CD4-positive, alpha-beta T cell treated with Interleukin-15 for 4 hours (primary cell): ENCODE data around the gene PNPLA8.
"Not testable (repeated sequence)": the region's sequence is repeated elsewhere in the genome, so short reads cannot be mapped to it uniquely, and the experiment has no call there.

Experiments
- DNase-seq: peaks from one replicate; pipeline ENCODE4 v3.0.0-alpha.2; 2020; ENCODE audit warnings: low spot score

PNPLA8 gene

DNA sequence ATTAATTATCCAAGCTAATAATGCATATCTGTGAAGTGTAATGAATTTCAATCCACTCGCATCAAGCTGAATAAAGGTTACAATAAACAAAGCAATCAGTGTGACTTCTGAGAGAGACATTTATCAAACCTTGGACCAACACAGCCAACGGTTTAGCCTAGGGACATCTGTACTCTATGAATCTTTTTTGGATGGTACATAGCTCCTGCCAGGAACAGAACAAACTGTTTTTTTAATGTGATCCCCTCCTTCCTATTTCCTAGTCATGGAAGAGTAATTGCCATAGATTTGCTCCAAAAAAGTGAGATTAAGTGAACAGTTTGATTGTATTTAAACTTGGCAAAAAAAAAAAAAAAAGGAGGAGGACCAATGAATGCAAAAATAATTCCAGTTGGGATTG, 58.5 kb downstream of the PNPLA8 start:
- no peak for DNase-seq

DNA sequence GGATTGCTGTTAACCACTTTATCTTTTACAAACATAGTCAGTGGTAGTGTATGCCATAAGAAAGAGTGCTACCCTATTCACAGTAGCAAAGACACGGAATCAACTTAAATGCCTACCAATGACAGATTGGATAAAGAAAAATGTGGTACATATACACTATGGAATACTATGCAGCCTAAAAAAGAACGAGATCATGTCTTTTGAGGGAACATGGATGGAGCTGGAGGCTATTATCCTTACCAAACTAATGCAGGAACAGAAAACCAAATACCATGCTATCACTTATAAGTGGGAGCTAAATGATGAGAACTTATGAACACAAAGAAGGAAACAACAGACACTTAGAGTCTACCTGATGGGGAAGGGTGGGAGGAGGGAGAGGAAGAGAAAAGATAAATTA, 59.6 kb downstream of the PNPLA8 start:
- DNase-seq, result not testable (repeated sequence)

DNA sequence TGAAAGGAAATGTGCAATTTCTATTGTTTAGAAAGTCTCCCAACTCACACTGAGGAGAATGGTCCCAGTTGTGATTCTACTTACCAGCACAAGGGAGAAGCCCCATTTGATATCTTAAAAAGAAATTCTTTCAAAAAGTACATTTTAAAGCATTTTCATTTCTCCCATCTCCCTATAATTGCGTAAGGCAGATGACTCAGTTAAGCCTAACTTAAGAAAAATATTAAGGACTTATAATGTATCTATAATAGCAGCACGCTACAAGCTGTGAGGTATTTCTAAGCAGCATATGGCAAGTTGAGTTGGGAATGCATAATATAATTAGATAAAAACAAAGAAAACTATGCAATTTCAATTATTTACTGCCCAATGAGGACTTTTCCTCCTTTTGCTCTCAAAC, 61.2 kb downstream of the PNPLA8 start:
- no peak for DNase-seq

DNA sequence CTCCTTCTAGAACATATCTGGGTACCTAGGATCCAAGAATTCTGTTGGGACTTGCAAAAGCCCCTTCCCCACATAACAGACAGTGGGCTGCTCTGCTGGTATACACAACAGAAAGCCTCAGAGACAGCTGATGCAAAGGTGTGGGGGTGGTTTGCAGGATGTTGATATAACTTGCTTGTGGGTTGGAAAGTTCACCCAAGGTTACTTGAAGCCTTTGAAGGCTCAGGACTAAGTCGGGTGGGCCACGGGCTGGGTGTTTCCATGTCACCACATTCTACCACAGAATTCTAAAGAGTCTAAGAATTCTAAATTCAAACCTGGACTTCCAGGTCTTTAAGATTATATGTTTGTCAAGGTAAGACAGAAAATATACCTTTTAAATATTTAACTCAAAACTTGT, 62.3 kb downstream of the PNPLA8 start:
- no peak for DNase-seq

DNA sequence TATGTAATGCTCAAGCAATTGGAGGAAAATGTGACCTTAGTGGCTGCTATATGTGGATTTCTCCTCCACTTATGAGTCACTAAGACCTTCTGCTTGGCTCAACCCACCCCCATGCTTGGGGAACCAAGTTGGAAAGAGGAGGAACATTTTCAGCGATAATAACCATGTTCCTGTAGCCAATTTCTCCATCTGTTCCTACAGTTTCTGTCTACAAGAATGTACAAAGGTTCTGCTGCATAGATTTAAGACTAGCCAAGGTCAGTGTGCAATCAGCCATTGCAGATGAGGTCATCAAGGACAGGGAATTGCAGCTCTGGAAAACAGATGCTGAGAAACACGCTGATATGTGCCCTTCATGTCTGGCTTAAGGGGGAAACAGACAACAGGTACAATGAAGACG, 64.1 kb downstream of the PNPLA8 start:
- no peak for DNase-seq

DNA sequence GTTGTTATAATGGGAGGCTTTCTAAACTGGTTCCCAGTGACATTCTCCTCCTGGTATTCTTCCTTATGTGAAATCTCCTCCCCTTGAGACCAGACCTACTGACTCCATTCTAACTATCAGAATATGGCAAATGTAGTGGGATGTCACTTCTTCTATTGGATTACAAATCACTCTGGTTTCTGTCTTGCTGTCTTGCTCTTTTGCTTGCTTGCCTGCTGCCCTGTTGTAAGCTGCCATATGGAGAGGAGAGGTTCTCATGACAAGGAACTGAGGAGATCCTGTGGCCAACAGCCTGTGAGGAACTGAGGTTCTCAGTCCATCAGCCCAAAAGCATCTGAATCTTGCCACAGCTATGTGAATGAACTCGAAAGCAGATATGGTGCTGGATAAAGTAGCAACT, 65.0 kb downstream of the PNPLA8 start:
- DNase-seq, result no peak

DNA sequence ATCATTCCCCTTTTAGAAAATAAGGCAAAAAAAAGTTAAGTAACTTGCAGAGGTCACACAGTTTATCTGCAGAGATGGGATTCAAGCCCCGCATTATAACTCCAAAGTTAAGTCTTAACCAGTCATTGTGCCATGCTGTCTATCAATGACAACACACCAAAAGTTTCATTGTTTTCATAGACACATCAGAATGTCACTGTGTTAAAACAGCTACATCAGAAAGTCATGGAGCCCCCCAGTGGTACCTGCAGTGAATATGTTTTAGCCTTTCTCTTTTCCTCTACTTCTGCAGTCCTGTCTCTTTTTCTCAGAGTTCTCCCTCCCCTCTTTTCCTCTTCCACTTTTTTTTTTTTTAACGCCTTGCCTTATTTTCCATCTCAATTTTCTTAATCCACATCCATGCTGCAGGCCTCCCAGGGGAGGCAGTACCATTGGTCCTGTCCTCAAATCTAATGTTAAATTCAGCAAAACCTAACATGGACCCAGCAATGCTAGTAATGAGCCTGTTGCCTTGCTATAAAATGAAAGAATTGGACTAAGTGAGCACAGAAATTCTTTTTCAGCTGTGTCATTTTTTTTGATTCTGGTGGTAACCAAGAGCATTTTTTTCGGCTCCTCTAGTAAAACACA, 65.9 kb downstream of the PNPLA8 start:
- no peak for DNase-seq

DNA sequence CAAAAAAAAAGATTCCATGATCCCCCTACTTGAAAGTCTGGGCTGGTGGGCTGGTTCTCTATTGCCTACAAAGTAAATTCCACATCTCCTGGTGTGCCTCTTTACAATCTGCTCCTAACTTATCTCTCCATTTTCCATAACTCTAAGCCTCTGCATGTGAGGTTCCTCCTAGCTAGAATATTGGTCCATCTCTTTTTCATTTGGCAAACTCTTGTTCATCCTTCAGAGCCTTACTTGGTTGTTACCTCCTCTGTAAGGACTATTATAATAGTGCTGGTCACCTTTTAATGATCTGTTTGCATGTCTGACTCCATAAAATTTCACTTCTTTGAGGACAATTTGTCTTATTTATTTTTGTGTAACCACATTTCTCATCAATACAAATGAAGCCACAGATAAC, 68.1 kb downstream of the PNPLA8 start:
- no peak for DNase-seq

DNA sequence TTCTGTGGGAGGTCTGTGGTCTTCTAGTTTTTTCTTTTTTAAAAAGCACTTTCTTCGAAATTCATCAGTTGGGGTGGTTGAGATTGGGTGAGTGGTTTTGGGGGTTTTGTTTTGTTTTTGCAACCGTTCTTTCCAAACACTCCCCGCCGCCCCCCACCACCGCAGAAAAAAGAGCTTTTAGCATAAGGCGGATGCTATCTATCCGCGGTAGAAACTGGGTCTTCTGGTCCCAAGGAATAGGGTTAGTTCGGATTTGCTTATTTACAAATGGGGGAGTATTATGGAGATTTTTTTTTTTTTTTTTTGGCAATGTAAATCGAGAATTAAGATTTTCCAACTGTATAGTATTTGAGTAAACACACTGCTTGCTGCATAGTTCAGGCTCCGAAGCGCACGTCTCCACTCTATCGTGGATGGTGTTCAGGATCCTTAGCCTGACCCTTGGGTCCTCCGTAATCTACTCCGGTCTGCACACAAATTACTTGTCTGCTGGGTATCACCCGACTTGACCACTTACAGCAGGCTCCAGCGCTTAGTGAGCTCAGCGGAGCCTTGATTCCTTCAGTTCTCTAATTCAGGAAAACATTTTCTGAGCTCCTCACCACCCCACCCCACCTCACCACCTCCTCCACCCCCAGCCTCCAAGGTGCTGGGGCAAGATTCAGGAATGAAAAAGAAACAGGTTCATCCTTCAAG, 68.9 kb downstream of the PNPLA8 start:
- no peak for DNase-seq

DNA sequence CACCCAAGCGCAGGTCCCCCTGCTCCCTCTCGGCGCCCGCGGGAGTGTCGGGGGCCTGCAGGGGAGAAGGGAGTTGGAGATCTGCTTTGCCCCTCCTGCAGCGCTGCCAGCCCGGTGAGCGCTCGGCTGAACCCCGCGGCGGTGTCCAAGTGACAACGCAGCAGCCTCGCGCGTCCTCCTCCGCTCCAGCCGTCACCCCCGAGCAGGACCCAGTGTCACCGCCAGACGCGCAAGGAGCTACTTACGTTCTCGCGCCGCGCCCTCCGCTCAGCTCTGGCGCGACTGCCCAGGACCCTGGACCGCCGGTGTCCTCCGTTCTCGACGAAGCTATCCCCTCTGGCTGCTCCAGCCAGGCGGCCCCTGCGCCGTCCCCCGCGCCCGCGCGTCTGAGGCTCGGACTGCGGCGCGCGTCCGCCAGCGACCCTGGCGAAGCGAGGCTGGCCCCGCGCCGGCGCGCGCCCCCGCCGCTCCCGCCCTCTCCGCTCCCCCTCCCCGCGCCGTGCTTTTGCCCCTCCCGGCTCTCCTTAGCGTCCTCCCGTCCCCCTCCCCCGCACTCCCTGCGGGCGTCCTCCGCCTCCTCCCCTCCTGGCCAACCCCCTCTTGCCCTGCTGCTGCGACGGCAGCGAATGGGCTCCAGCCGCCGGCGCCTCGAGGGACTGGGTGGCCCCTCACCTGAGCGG, 69.8 kb downstream of the PNPLA8 start, which contains the start of gene NRCAM:
Gene NRCAM, minus strand, starts transcription at position 439 of the 680 bp plus-strand sequence. CDS start 216,372 bp downstream, outside the sequence.
- DNase-seq, result no peak

DNA sequence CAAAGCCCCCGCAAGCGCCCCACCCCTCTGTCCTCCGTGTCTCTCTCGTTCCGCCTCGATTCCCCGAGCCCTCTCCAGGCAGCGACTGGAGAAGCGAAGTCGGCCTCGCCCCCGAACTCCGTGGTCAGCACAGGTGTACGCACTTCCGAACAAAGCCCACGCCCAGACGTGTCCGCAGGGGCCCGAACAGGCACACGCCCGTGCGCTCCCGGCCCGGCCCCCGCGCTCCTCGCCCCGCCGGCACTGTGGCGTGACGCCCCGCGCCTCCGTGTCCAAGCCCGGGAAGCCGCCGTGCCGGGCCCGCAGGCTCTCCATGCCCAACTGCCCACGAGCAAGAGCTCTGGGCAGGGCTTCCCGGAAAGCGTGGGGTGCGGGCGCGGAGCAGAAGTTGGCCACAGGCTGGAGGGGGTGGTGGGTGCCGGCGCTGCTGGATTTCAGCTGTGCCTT, 70.4 kb downstream of the PNPLA8 start:
- no peak for DNase-seq

DNA sequence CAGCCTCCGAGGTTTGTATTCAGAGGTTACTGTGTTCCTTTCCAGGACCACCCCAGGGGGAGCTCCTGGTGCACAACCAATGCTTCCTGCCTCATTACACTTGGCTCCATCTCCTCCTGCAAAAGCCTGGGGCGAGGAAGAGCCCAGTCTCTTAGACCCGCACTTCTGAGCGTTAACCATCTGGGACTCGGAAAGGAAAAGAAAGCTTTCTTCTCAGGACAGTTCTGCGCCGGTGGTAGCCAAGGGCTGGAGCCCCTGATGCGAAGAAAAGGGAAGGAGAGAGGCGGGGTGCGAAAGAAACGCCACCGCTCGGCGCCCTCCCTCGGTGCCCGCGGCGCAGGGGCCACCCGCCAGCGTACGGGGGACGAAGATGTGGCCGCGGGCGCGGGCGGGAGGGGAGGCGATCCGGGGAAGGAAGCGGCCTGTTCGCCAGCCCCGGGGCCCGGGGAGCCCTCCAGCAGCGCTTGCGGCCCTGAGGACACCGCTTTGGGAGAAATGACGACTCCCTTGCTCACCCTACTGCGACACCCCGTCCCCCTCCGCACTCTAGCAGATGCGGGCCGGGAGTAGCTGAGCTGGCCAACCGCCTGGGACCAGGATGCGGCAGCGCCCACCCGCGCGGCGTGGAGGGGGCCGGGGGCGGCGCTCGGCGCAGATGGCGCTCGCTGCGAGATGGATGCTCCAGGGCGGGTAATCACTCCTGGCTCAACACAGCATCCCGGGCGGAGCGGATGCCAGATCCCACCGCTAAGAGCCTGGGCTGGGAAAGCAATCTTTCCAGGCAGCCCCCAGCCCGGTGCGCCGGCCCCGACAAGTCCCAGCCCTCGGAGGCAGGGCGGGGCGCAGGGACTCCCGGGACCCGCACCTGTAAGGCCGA, 71.0 kb downstream of the PNPLA8 start:
- no peak for DNase-seq

DNA sequence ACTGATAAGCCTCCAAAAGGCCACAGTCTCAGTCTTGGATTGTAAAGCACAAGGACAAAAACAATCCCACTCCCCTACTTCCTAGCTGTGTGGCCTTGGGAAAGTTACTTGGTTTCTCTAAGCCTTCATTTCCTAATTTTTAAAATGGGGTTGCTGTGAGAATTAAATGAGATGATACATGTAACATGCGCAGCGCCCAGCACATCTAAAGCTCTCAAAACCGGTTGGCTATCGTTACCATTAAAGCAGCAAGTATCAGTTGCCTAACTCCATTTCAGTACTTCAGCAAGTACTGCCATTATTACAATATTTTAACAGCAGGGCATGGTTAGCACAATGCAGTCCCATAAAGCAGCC, 71.6 kb downstream of the PNPLA8 start:
- no peak for DNase-seq

DNA sequence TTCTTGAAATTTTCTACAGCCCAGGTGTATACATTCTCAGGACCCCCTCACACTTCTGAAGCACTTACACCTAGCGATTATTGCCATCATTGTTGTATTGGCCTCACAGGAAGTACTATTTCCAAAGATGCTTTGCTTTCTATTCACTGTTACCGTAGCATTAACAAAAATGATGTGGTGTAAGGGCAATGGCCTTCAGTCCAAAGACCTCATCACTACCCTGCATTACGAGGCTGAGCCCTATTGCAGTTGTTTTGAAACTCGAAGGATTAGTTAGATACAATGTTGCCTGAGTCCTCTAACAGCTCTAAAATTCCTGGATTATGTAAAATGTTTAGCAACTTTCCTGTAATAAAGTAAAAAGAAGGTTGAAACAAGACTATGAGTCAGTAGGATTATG, 72.6 kb downstream of the PNPLA8 start:
- DNase-seq, result no peak

DNA sequence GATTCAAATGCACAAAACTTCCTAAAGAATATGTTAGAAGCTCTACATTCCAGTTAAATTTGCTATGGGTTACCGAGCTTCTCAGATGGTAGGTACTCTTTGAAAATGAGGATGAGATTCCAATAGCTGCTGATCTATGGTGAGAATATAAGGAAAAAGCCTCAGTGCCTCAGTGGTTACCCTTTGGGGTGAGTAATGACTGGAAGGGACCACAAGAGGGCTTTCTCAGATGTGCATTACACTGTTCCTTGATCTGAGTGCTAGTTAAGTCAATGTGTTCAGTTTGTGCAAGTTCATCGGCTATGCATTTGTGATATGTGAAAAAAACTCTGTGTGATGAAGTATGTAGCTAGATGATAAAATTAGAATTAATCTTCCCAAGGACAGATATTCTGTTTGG, 73.2 kb downstream of the PNPLA8 start:
- no peak for DNase-seq

DNA sequence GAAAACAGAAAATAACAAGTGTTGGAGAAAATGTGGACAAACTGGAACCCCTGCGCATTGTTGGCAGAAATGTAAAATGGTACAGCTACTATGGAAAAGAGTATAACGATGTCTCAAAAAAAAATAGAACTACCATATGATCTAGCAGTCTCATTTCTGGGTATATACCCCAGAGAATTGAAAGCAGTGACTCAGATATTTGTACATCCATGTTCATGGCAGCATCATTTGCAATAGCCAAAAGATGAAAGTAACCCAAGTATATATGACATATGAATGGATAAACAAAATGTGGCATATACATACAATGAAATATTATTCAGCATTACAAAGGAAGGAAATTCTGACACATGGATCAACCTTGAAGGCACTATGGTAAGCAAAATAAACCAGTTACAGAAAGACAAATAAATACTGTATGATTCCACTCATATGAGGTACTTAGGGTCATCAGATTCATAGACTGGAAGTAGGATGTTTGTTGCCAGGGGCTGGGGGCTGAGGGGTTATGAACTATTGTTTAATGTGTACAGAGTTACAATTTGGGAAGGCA, 74.6 kb downstream of the PNPLA8 start:
- DNase-seq, result no peak

DNA sequence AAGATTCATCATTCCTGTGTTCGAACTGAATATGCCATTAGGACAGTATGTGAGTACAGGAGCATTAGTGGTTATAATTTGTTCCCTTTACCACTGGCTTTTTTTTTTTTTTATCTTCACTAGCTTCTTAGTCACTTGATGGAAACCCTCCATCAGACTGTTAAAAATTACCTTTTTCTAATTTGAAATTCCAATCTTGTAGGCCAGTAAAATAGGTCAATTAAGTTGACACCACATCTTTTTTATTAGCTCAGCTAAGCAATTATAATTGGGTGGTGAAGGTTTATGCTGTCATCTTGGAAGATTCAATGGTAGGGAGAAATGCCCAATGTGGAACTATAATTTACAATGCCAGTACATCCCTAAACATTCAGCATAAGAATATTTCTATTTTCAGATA, 75.8 kb downstream of the PNPLA8 start:
- no peak for DNase-seq

DNA sequence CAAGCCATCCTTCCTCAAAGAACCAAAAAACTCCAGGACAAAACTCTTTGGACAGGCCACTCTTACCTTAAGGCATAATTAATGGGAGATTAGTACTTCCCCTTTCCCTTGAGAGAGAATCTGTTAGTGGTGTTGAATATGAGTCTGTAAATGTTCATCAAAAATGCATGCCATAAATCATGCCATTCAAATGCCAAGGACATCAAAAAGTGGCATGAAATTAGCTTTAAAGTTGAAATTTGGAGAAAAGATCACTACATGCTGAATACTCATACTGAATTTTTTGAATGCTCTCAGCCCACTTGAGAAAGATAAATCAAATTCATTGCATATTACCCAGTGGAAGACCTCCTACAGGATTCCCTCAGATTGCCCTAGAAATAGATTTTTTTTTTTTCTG, 76.4 kb downstream of the PNPLA8 start:
- no peak for DNase-seq

DNA sequence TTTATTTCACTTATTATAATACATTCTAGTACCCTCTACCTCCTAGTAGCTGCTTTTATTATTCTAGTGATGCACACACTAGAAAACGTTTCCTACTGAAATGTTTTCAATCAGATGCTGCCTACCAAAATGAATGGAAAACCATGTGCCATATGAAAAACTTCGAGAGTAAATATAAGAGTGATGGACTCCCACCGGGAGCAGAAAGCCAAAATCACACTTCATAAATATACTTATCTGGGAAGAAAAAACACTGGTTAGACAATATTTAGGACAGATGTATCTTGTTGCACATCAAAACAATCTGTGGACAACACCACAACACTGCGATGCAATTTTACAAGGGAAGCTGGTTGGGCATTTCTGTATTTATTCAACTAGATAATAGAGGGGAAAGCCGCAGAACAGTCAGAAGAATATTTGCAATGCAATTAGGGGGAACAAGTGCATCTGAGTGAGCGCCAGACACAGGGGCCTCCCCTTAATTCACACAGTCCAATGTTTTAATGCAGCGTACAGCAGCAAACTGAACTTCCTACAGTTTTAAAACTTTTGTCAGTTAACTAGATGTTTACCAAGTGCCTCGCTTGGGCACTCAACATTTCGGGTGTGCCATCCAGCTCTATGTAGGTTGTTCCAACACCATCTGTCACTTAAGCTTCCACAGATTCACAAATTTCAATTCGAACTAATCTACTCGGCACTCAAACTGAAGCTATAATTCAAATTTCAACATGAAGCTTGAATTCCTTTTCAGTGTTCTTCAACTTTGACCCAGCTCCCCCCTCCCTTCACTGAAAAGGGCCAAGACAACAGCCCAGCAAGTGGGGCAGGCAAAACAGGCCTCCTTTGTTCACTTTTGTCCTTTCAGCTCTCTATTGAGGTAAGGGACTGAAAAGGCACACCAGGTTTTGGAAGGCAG, 77.1 kb downstream of the PNPLA8 start:
- no peak for DNase-seq

DNA sequence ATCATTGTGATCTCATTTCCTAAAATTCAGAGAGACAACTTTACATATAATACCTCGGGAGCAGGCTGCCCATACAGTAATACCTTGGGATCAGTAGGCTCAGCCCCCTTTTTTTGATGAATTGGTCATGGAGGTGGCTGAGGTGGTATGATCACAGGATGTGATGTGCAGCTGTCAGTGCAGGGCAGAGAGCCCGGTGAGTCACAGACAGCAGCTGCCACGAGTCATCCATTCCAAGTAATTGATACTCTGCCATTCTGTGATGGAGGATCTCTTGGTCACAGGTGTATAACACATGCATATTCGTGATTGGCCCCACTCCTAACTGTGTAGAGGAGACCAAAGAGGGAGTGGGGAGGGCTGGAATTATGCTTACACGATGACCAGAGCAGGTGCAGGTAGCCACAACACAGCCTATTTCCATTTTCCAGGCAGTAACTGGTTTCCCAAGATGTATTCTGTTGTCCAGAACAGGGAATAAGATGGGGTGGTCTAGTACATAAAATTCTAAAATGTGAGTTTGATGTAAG, 83.8 kb downstream of the PNPLA8 start:
- no peak for DNase-seq
